Measurements from ENCODE around the gene MARS1.
"Not testable (repeated sequence)": the region's sequence is repeated elsewhere in the genome, so short reads cannot be mapped to it uniquely, and the experiment has no call there.

Gene MARS1

DNA sequence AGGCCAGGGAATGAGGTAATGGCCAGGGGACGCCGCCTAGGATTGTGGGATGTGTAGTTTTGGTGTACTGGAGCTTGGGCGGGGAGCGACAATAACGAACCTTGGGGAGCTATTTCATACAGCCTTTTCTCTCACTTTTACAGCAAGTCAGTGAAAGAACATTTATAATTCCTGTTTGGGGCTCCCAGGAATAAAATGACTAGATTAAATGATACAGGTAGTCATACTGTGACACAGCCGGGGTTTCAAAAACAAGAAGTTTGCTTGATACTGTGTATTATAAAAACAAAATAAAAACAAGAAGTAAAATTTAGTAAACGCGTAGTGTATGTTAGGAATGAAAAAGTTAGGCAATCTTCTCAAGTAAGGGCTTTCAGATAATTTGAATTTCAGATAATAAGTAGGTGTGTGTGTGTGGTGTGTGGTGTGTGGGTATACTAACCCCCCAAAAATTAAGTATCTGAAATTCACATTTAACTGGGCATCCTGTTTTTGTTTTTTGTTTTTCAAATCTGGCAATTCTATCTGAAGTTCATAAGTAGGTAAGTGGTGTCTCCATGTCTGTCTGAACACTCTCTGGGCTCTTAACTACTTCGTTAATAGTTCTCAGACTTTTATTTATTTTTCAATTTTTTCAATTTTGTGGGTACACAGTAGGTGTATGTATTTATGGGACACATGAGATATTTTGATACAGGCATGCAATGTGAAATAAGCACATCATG is 59.6 kb downstream of the MARS1 start:
- in situ Hi-C loops (cut with MboI; ENCODE audit: low sequenced_read_pairs) = no loop called here

DNA sequence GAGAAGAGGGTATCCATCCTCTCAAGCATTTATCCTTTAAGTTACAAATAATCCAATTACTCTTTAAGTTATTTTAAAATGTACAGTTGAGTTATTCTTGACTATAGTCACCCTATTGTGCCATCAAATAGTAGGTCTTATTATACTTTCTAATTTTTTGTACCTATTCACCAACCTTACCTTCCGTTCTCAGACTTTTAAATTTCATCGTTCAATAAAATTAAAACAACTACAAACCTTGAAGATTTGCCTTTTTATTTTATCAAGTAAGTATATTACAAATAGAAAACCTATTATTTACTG is 60.1 kb downstream of the MARS1 start:
- in situ Hi-C loops (cut with MboI; ENCODE audit: low sequenced_read_pairs) = no loop called here

DNA sequence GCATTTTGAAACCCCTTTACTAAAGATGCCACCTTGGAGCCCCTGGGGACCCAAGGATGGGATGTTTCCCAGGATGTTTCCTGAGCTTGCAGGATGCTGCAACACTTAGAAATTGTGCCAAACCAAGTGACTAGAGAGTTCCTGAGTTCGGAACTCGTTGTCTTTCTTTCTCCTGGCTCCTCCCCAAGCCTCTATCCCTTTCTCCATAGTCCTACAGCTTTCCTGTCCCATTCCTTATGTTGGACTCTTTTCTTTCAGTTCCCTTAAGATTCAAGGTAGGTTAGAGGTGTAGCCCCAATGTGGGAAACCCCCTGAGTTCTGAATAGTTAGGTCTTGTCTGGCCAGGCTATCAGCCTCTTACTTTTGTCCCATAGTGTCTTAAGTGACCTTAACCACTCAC is 60.6 kb downstream of the MARS1 start:
- in situ Hi-C loops (cut with MboI; ENCODE audit: low sequenced_read_pairs) = no loop called here

GRCh38 chr12:57549203-57549908 is 61.5 kb downstream of the MARS1 start:
- in situ Hi-C loops (cut with MboI; ENCODE audit: low sequenced_read_pairs) = no loop called here

- in situ Hi-C loops (cut with MboI; ENCODE audit: low sequenced_read_pairs) = no loop called here
Measured at GRCh38 chr12:57549909-57550640, 62.2 kb downstream of the MARS1 start, which contains the start of gene KIF5A. KIF5A (plus strand) TSS chr12:57550044; CDS start chr12:57550272, 228 bp downstream.

GRCh38 chr12:57550641-57551549 is 63.0 kb downstream of the MARS1 start:
- in situ Hi-C loops (cut with MboI; ENCODE audit: low sequenced_read_pairs) = no loop called here

DNA sequence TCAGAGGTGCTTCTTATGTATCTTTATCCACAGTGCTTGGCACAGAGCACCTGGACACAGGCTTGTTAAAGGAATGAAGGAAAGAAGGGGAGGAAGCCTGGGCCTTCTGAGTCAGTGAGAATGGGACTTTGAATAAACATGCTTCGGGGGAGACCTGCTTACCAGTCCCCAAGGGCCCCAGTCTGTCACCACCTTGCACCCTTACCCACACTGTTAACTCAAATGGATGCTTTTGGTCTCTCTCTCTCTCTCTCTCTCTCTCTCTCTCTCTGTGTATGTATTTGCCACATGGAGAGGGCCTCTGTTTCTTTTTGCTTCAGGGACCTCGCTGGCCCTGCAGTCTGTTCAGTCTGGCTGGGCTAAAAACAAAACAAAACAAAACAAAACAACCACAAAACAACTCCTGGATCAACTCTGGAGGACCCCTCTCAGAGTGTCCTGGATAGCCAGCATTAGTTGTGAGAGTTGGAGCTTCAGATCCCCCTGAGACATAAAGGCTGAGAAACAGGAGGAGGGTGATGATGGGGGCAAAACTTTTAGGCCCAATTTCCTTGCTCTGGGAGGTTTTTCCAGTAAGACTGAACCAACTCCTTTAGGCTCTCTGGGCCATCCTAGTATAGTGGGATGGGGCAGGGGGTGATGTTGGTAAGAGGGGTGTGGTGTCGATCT is 63.9 kb downstream of the MARS1 start:
- in situ Hi-C loops (cut with MboI; ENCODE audit: low sequenced_read_pairs) = no loop called here

DNA sequence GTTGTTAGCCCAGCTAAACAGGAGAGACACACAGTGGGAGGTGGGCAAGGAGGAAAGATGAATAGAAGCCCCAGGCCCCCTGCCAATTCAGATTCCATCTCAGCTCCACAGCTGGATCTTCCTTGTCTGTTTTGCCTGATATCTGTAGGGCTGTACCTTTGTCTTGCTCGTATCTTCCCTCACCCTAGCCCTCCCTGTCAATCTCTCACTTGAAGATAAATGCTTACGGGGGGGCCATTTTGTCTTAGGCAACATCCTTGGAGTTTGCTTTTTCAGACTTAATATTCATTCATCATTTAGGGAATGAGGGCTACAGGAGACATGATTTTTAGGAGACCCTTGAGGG is 64.4 kb downstream of the MARS1 start:
- in situ Hi-C loops (cut with MboI; ENCODE audit: low sequenced_read_pairs) = no loop called here

DNA sequence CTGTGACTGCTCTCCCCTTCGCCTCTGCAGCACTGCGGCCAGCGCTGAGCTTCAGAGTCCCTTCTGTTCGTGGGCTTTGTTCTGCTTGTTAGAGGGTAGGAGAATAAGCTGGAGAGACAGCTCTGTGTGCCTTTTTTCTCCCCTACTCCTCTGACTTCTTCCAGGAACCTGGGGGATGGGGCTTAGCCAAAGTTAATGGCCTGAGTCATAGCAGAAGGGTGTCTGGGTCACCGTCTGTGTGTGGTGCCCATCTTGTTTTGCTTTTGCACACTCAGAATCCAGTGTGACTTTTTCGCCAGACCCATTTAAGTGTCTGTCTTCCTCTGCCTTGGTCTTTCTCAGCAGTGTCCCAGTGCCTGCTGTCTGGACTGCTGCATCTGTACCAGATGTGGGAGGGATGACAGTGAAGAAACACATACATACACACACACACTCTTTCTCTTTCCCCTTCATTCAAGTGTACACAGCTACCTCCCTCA is 65.0 kb downstream of the MARS1 start:
- in situ Hi-C loops (cut with MboI; ENCODE audit: low sequenced_read_pairs) = no loop called here

GRCh38 chr12:57553343-57554202 is 65.7 kb downstream of the MARS1 start:
- in situ Hi-C loops (cut with MboI; ENCODE audit: low sequenced_read_pairs) = no loop called here

DNA sequence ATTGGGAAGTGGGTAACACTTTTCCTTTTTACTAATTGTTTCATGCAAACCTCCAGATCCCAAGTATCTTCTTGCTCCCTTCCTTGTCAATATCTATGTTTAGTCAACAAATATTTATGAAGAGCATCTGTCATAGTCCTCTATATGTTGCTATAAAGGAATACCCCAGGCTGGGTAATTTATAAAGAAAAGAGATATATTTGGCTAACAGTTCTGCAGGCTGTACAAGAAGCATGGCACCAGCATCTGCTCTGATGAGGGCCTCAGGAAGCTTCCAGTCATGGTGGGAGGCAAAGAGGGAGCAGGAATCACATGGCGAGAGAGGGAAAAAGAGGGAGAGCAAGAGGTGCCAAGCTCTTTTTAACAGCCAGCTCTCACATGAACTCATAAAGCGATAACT is 66.6 kb downstream of the MARS1 start:
- in situ Hi-C loops (cut with MboI; ENCODE audit: low sequenced_read_pairs) = no loop called here

GRCh38 chr12:57554897-57555296 is 67.0 kb downstream of the MARS1 start:
- in situ Hi-C loops (cut with MboI; ENCODE audit: low sequenced_read_pairs) = no loop called here

GRCh38 chr12:57558864-57559263 is 71.0 kb downstream of the MARS1 start:
- in situ Hi-C loops (cut with MboI; ENCODE audit: low sequenced_read_pairs) = no loop called here

- in situ Hi-C loops (cut with MboI; ENCODE audit: low sequenced_read_pairs) = no loop called here
Measured at GRCh38 chr12:57560516-57560915, 72.6 kb downstream of the MARS1 start.

- in situ Hi-C loops (cut with MboI; ENCODE audit: low sequenced_read_pairs) = not testable (repeated sequence)
Measured at GRCh38 chr12:57561117-57561516, 73.2 kb downstream of the MARS1 start.

DNA sequence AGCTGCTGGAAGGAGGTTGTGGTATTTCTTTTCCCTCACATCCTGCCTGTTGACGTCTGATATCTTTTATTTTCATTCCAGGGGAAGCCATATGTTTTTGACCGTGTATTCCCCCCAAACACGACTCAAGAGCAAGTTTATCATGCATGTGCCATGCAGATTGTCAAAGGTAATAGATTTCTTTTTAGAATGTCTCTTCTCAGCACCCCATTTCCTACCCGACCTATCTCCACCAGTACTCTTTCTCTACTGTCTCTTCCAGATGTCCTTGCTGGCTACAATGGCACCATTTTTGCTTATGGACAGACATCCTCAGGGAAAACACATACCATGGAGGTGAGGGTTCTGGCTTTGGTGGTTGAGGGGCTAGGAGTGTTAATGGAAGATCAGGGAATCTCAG is 75.5 kb downstream of the MARS1 start:
- in situ Hi-C loops (cut with MboI; ENCODE audit: low sequenced_read_pairs) = no loop called here

- in situ Hi-C loops (cut with MboI; ENCODE audit: low sequenced_read_pairs) = no loop called here
Measured at GRCh38 chr12:57564178-57564740, 76.4 kb downstream of the MARS1 start.

All from hTERT RPE-1 (cell line).